ENCODE measurements around the gene ZIC2. TPM values are rescaled to one million over a fixed set of nuclear protein-coding genes. Genes with fewer than 3 reads are reported as not detected.

ZIC2 gene
- total RNA-seq, 1 donor from 2014 or later = not detected

DNA sequence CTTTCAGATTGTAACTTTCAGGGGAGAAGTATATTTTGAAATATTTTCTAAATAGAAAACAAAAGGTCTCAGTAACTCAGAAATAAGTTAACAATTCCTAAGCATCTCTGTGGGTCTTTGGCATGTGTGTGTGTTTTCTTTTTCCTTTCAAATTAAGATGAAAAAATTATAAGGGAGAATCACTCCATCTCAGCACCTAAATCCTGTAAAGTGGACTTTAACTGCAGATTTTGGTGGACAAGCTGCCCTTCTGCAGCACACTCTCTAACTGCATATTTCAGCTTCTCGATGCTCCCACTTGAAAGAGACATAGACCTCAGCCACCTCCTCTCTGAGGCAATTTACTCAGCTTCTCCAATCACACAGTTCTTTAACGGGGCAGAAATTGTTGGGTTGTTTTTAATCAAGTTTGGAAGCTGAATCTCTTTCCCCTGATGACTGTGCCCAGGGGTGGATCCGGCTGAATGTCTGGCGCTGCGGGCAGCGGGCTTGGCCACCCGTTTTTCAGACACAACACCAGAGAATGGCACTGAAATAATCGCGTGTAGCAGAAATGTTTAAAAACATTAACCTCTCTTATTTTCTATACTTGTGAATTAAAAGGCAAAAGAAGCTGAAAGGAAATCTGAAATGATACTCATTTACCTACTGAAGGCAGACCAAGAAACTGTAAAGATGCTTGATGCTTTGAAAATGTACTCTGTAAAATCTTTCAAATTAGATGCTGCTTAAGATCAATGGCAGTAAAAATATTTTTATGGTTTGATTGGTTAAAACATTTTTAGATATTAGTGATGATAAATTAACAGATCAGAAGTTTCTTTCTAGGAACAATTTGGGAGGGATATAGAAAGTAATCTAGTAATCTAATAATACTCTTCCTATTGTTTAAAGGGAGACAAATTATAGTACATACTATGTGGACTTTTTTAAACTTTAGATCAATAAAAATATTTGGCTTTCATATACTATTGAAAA is 12.4 kb downstream of the ZIC2 start:
- no peaks in the 10 kb centered on the region for H3K36me3 ChIP-seq (ENCODE audit: control insufficient read depth, insufficient read depth, low read length)

DNA sequence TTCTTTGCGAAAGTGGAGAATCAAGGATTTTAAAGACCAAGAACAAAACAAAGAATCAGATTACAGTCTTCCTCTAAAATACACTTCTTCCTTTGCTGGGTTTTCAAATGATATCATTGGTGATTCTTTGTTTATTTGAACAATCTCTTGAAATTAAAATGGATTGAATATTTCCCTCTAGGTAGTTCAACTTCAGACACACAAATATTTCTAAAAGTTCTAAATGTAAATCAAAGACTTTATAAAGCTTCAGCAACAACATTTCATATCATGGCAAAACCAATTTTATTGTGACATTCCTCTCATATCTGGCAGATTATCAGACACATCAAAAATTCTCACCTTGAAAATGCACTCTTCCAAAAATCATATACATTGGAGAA is 13.0 kb downstream of the ZIC2 start:
- TF ChIP-seq, protein P1, sequence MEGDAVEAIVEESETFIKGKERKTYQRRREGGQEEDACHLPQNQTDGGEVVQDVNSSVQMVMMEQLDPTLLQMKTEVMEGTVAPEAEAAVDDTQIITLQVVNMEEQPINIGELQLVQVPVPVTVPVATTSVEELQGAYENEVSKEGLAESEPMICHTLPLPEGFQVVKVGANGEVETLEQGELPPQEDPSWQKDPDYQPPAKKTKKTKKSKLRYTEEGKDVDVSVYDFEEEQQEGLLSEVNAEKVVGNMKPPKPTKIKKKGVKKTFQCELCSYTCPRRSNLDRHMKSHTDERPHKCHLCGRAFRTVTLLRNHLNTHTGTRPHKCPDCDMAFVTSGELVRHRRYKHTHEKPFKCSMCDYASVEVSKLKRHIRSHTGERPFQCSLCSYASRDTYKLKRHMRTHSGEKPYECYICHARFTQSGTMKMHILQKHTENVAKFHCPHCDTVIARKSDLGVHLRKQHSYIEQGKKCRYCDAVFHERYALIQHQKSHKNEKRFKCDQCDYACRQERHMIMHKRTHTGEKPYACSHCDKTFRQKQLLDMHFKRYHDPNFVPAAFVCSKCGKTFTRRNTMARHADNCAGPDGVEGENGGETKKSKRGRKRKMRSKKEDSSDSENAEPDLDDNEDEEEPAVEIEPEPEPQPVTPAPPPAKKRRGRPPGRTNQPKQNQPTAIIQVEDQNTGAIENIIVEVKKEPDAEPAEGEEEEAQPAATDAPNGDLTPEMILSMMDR (IDR thresholded peaks at IDR 0.05; ENCODE audit: insufficient read depth, low read length, severe bottlenecking) = no peak
- Histone ChIP-seq H3K36me3 (ENCODE audit: control insufficient read depth, insufficient read depth, low read length) (no peaks in the 10 kb centered on the region), H3K27me3 (ENCODE audit: control insufficient read depth, insufficient read depth, low read length) (peaks cover 68% of the 10 kb centered on the region), H3K4me3 (ENCODE audit: low read depth, low read length) (no peak overlapping the region)
- FAIRE-seq (no peak), DNase-seq (ENCODE audit: low read depth) (no peak)

More for the DNA sequence above, 12.4 kb downstream of the ZIC2 start:
- DNase-seq (ENCODE audit: low read depth) (no peak), FAIRE-seq (no peak)
- no peak overlapping the region for H3K4me3 ChIP-seq (ENCODE audit: low read depth, low read length)
- peaks cover 75% of the 10 kb centered on the region for H3K27me3 ChIP-seq (ENCODE audit: control insufficient read depth, insufficient read depth, low read length)
- TF ChIP-seq, protein P1 (IDR thresholded peaks at IDR 0.05; ENCODE audit: insufficient read depth, low read length, severe bottlenecking) = no peak

DNA sequence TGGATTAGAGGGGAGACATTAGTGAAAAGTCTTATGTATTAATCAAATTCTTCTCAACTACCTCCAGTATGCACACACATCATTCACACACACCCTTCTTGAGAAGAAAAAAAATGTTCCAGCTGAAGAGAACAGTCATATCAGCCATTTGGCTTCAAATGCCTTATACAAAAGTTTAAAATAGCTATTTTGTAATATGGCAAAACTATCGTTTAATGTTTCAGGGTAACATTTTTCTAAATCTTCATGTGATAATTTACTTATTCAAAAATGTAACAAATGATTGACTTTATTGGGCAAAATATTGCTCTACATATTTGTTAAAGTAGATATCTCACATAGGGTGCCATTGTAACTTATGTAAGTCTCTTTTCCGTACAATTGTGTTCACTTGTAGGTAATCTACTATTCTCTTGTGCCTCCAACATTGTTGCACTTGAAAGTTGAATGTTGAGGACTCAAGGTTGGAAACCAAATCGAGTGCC is 13.6 kb downstream of the ZIC2 start:
- DNase-seq (ENCODE audit: low read depth) = peak; percentile 34
- H3K36me3 ChIP-seq (ENCODE audit: control insufficient read depth, insufficient read depth, low read length) = no peaks in the 10 kb centered on the region
- peaks cover 63% of the 10 kb centered on the region for H3K27me3 ChIP-seq (ENCODE audit: control insufficient read depth, insufficient read depth, low read length)
- H3K4me3 ChIP-seq (ENCODE audit: low read depth, low read length) = no peak overlapping the region
- no peak for FAIRE-seq
- TF ChIP-seq, protein P1 (IDR thresholded peaks at IDR 0.05; ENCODE audit: insufficient read depth, low read length, severe bottlenecking) = no peak

DNA sequence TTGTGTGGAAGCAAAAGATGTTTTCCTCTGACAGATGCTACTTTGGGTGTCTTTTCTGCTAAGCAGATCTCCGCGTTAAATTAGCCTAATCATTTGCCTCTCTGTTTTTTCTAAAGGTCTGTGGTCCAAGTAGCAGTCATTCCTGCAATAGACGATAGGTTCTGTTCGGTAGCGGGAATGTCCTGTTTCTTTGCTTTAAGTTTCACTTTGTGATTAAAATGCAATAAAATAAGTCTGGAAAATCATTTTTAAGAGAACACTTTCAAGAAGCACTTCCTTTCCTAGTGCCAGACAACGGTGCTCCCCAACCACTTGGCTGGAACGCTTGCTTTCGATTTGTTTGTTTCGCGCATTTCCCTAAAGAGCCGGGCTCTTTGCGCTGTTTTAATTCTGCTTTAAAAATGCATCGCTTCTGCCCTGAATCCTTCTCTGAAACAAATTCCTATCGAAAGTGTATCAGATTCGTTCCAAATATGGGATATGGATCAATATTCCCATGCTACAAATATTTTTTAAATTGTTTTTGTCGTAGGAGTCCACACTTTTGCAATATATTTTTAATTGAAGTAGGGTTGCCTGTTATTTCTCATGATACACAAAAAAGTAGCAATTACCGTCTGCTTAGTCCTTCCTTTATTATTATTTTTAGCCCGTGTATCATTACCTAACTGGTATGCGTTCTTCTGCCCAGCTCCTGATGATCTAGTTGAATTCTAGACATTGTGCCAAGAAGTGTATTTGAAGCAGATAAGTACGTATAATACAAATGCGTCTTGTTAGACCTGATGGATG is 14.2 kb downstream of the ZIC2 start:
- no peak overlapping the region for H3K4me3 ChIP-seq (ENCODE audit: low read depth, low read length)
- FAIRE-seq (no peak), DNase-seq (ENCODE audit: low read depth) (peak; percentile 27)
- TF ChIP-seq, protein P1 (IDR thresholded peaks at IDR 0.05; ENCODE audit: insufficient read depth, low read length, severe bottlenecking) = no peak
- H3K27me3 ChIP-seq (ENCODE audit: control insufficient read depth, insufficient read depth, low read length) = peaks cover 57% of the 10 kb centered on the region
- no peaks in the 10 kb centered on the region for H3K36me3 ChIP-seq (ENCODE audit: control insufficient read depth, insufficient read depth, low read length)

DNA sequence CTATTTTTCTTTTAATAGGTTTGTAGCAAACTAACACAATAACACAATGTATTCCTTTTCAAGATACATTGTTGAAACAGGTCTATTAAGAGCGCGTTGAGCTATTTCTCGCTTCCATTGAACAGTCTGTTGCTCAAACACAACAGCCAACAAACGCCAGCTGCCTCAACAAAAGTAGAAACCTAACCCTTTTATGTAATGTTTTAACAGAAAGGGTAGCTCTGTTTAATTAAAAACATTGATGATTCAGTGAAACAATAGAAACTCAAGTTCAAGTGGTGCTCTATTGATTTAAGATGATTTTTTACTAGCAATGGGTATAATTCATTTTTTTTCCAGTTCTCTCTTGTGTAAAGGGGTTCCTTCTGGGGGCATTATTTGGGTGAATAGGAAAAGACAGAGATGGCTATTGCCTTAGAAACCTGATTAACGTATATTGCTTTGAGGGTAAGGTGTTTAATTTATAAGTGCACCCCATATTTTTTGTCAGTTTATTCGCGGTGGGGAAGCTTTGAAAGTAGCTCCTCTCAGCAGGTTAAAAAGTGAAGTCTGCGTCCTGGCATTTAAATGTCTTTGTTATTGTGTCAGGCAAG is 14.9 kb downstream of the ZIC2 start:
- FAIRE-seq = no peak

More for the DNA sequence above, 14.9 kb downstream of the ZIC2 start:
- TF ChIP-seq, protein P1 (IDR thresholded peaks at IDR 0.05; ENCODE audit: insufficient read depth, low read length, severe bottlenecking) = no peak
- DNase-seq (ENCODE audit: low read depth) = no peak
- Histone ChIP-seq H3K4me3 (ENCODE audit: low read depth, low read length) (no peak overlapping the region), H3K36me3 (ENCODE audit: control insufficient read depth, insufficient read depth, low read length) (no peaks in the 10 kb centered on the region), H3K27me3 (ENCODE audit: control insufficient read depth, insufficient read depth, low read length) (peaks cover 50% of the 10 kb centered on the region)
